Measurements from ENCODE around the gene TMPRSS11A.

Gene TMPRSS11A

DNA sequence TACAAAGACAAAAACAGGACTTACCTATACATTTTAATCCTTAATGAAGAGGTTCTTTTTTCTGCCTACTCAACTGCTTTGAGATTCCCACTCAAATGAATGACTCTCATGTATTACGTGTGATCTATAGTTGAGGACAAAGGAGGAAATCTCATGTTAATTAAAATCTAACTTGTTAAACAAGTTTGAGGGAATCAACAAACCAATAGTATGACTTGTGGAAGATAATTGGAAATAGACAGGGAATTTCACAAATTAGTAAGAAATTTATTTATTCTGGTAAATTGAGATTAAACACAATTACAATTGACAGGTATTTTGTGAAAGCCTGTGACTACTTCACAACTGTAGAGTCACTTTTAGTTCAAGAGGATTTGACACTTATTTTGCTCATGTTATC lies 79.4 kb downstream of the TMPRSS11A start, which contains the start of gene TMPRSS11D:
TMPRSS11D (minus strand) TSS at position 101 of the 400 bp plus-strand sequence; CDS start at position 32, 69 bp downstream.
- no peaks in the 10 kb centered on the region for H3K9me3 ChIP-seq
- no peaks in the 10 kb centered on the region for H3K36me3 ChIP-seq
- peak within 1 kb of the TSS in 1 of 2 experiments; percentile 7 for H3K4me3 ChIP-seq (ENCODE audit: low read depth in 1 of 2, low read length in 1 of 2)
- TF ChIP-seq, protein P1, sequence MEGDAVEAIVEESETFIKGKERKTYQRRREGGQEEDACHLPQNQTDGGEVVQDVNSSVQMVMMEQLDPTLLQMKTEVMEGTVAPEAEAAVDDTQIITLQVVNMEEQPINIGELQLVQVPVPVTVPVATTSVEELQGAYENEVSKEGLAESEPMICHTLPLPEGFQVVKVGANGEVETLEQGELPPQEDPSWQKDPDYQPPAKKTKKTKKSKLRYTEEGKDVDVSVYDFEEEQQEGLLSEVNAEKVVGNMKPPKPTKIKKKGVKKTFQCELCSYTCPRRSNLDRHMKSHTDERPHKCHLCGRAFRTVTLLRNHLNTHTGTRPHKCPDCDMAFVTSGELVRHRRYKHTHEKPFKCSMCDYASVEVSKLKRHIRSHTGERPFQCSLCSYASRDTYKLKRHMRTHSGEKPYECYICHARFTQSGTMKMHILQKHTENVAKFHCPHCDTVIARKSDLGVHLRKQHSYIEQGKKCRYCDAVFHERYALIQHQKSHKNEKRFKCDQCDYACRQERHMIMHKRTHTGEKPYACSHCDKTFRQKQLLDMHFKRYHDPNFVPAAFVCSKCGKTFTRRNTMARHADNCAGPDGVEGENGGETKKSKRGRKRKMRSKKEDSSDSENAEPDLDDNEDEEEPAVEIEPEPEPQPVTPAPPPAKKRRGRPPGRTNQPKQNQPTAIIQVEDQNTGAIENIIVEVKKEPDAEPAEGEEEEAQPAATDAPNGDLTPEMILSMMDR (IDR thresholded peaks at IDR 0.05), result no peak
- peak within 1 kb of the TSS; percentile 87 for H3K27ac ChIP-seq
- H3K27me3 ChIP-seq, result no peaks in the 10 kb centered on the region
- peaks cover 63 to 81% of the 10 kb centered on the region in 2 experiments for H3K4me1 ChIP-seq (ENCODE audit: control insufficient read depth in 1 of 2, insufficient read depth in 1 of 2, low read depth in 1 of 2, low read length in 1 of 2)

DNA sequence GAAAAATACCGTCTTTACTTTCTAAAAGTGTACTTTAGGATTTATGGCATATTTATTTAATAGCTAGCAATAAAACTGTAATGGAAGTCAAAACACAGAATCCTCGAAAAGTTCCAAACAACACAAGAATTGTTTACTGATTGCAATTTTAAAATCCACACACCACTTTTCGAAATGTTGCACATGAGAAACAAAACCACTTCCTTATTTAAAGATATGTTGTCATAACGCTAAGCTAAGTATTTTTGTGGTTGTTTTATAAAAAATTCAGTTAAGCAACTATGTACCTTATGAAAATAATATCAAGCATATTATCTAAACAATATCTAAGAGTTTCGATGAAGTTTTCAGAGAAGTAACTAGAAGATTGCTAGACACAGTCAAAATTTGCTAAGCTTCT lies 79.8 kb downstream of the TMPRSS11A start:
- peak overlapping the region; percentile 87 for H3K27ac ChIP-seq
- no peaks in the 10 kb centered on the region for H3K36me3 ChIP-seq
- H3K4me3 ChIP-seq (ENCODE audit: low read depth in 1 of 2, low read length in 1 of 2), result peak overlapping the region in 1 of 2 experiments; percentile 7
- no peaks in the 10 kb centered on the region for H3K27me3 ChIP-seq
- no peaks in the 10 kb centered on the region for H3K9me3 ChIP-seq
- TF ChIP-seq, protein P1 (IDR thresholded peaks at IDR 0.05), result no peak
- peaks cover 63 to 83% of the 10 kb centered on the region in 2 experiments for H3K4me1 ChIP-seq (ENCODE audit: control insufficient read depth in 1 of 2, insufficient read depth in 1 of 2, low read depth in 1 of 2, low read length in 1 of 2)

DNA sequence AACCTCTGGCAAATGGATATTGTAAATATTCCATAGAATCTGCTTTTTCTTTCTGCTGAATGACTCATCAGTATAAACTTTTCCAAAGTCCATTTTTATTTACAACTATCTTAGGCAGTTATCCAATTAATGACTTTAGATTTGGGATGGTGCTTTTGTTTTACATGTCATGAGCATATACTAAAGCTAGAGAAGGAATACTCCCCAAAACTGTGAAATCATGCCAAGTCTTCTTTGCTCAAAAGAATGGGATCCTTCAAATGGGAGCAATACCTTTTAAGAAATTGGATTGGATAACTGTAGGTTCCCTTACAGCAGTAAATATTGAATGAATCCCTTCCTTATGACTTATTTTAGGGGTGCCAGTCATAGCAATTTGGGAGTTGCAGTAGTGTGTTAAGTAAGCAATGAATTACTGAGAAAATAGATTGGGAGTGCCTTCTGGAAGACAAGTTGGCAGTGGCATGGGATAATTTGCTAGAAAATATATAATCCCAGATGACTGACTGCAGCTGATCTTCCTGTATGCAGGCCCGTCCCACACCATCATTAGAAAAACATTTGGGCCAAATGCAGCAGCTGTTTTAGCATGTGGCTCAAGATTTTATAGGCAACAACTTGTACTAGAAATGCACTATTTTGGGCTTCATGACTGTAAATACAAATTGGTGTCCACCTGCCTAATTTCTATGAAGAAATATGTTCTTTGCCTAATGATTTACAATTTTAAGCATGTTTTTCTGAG lies 82.3 kb downstream of the TMPRSS11A start:
- H3K4me1 ChIP-seq (ENCODE audit: control insufficient read depth in 1 of 2, insufficient read depth in 1 of 2, low read depth in 1 of 2, low read length in 1 of 2), result peaks cover 55 to 74% of the 10 kb centered on the region in 2 experiments
- no peak overlapping the region for H3K4me3 ChIP-seq (ENCODE audit: low read depth in 1 of 2, low read length in 1 of 2)
- H3K36me3 ChIP-seq, result no peaks in the 10 kb centered on the region
- TF ChIP-seq, protein P1 (IDR thresholded peaks at IDR 0.05), result no peak
- peak overlapping the region; percentile 87 for H3K27ac ChIP-seq
- no peaks in the 10 kb centered on the region for H3K9me3 ChIP-seq
- H3K27me3 ChIP-seq, result no peaks in the 10 kb centered on the region

DNA sequence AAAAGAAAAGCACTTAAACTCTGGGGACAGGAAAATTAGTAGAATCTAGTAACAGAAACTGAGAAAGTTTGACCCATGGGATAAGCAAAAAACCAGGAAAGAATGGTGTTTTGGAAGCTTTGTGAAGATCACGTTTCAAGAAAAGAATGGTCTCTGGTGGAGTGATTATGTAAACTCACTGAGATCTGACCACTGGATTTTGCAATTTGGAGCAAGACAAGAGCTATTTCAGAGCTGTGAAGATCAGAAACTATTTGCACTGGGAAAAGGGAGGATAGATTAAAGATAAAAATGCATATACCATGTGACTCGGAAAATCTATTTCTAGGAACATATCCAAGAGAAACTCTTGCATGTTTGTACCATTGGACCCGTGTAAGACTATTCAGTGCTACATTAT lies 83.8 kb downstream of the TMPRSS11A start:
- peak overlapping the region; percentile 55 for H3K27ac ChIP-seq
- no peaks in the 10 kb centered on the region for H3K9me3 ChIP-seq
- H3K27me3 ChIP-seq, result no peaks in the 10 kb centered on the region
- H3K4me3 ChIP-seq (ENCODE audit: low read depth in 1 of 2, low read length in 1 of 2), result no peak overlapping the region
- TF ChIP-seq, protein P1 (IDR thresholded peaks at IDR 0.05), result no peak
- peaks cover 41 to 58% of the 10 kb centered on the region in 2 experiments for H3K4me1 ChIP-seq (ENCODE audit: control insufficient read depth in 1 of 2, insufficient read depth in 1 of 2, low read depth in 1 of 2, low read length in 1 of 2)
- H3K36me3 ChIP-seq, result no peaks in the 10 kb centered on the region

DNA sequence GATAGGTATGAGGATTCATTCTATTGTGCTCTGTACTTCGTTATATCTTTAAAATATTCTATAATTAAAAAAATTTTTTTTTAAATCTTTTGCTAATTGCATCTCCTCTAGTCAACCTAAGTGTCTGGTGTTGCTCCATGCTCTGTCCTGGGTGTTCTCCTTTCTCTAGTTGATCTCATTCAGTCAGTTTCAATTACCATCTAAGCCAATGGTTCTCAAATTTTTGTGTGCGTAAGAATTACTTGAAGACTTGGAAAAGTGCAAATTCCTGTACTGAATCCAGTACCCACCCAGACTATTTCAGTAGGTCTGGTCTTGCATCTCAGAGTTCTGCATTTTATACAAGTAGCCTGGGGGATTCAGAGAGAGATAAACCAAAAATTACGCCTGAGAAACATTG lies 86.2 kb downstream of the TMPRSS11A start:
- TF ChIP-seq, protein P1 (IDR thresholded peaks at IDR 0.05), result no peak
- H3K9me3 ChIP-seq, result no peaks in the 10 kb centered on the region

More for the DNA sequence above, 86.2 kb downstream of the TMPRSS11A start:
- Histone ChIP-seq H3K4me3 (ENCODE audit: low read depth in 1 of 2, low read length in 1 of 2) (no peak overlapping the region), H3K27me3 (no peaks in the 10 kb centered on the region), H3K36me3 (no peaks in the 10 kb centered on the region), H3K4me1 (ENCODE audit: control insufficient read depth in 1 of 2, insufficient read depth in 1 of 2, low read depth in 1 of 2, low read length in 1 of 2) (peaks cover 21 to 34% of the 10 kb centered on the region in 2 experiments), H3K27ac (no peak overlapping the region)
